Right lobe of liver (tissue), 4 donors: Measurements from ENCODE around the gene DMPK.

ENCODE experiments used
- CTCF ChIP-seq, 4 donors: fragments of 200-600 bp in 3 of 4; fragments of 450-650 bp in 1 of 4; IDR thresholded peaks; one replicate each; pipeline versions ENCODE4 v1.5.1 to v1.8.0; 2016 to 2022; ENCODE audit warnings: antibody characterized with exemption in 4 of 4, mild to moderate bottlenecking in 2 of 4
- POLR2A ChIP-seq: fragments of 450-650 bp; IDR thresholded peaks from one replicate; pipeline ENCODE4 v1.6.1; 2017; ENCODE audit warnings: antibody characterized with exemption, mild to moderate bottlenecking
- donor health status: DM: no; HTN: no; CAD: no.
- donor health status: DM: no; HTN: no; CAD: no.
- donor health status: DM: no; HTN: yes; CAD: no.

GRCh38 chr19:45767881-45768654, 14.2 kb downstream of the DMPK start:
- TF ChIP-seq CTCF (IDR thresholded peaks at IDR 0.05), result no peak
- TF ChIP-seq POLR2A, result peak; percentile 64
